NCI-H2081 (cell line): Measurements from ENCODE around the gene TMSB10.
A peak's percentile ranks its signal among the peaks of the same experiment; 100 is the strongest.

Source experiments
- DNase-seq, 2 experiments: peaks; one replicate each; lab custom pipeline; 2025; lab: John Stamatoyannopoulos, UW

Gene TMSB10

GRCh38 chr2:84880645-84881521 is 24.6 kb upstream of the TMSB10 start, which contains the start of gene TRABD2A:
Gene TRABD2A, minus strand, starts transcription at chr2:84881084. Its CDS starts 45 bp downstream, at chr2:84881039.
- no peak for DNase-seq

GRCh38 chr2:84881581-84882413 is 23.7 kb upstream of the TMSB10 start:
- DNase-seq, result peak; percentile 41 to 61

- DNase-seq, result no peak
Measured at GRCh38 chr2:84882414-84882738, 23.1 kb upstream of the TMSB10 start.

GRCh38 chr2:84882775-84883550 is 22.5 kb upstream of the TMSB10 start:
- DNase-seq, result no peak

GRCh38 chr2:84884449-84884848 is 21.0 kb upstream of the TMSB10 start:
- DNase-seq, result no peak

GRCh38 chr2:84885111-84885510 is 20.3 kb upstream of the TMSB10 start:
- DNase-seq, result no peak

- no peak for DNase-seq
Measured at GRCh38 chr2:84886791-84887190, 18.7 kb upstream of the TMSB10 start.

GRCh38 chr2:84888401-84889276 is 16.8 kb upstream of the TMSB10 start:
- DNase-seq, result no peak

GRCh38 chr2:84889332-84889731 is 16.1 kb upstream of the TMSB10 start:
- DNase-seq, result no peak

GRCh38 chr2:84891355-84892010 is 14.0 kb upstream of the TMSB10 start:
- no peak for DNase-seq

- peak; percentile 22 to 36 for DNase-seq
Measured at GRCh38 chr2:84894131-84894586, 11.3 kb upstream of the TMSB10 start.

GRCh38 chr2:84894758-84895520 is 10.5 kb upstream of the TMSB10 start:
- no peak for DNase-seq

- DNase-seq, result no peak
Measured at GRCh38 chr2:84896567-84896966, 8.9 kb upstream of the TMSB10 start.

GRCh38 chr2:84897773-84898172 is 7.7 kb upstream of the TMSB10 start:
- no peak for DNase-seq

- DNase-seq, result no peak
Measured at GRCh38 chr2:84899304-84900204, 5.9 kb upstream of the TMSB10 start.

GRCh38 chr2:84900971-84901370 is 4.5 kb upstream of the TMSB10 start:
- DNase-seq, result no peak

GRCh38 chr2:84901593-84902120 is 3.8 kb upstream of the TMSB10 start:
- no peak for DNase-seq

- no peak for DNase-seq
Measured at GRCh38 chr2:84902526-84902925, 2.9 kb upstream of the TMSB10 start.

GRCh38 chr2:84904151-84904550 is 1.3 kb upstream of the TMSB10 start:
- DNase-seq, result no peak
